Activated naive CD4-positive, alpha-beta T cell treated with anti-CD3 and anti-CD28 coated beads, Interleukin-2, amount 50 U/mL, for 24 hours (primary cell): ENCODE results near the gene GRAMD1A.

Experiments
- H3K27ac Mint-ChIP-seq: one replicate; pipeline ENCODE4 v1.8.0; 2021; ENCODE audit warnings: mild to moderate bottlenecking, mixed read lengths
- H3K27me3 Mint-ChIP-seq: one replicate; pipeline ENCODE4 v1.8.0; 2021; ENCODE audit warnings: mixed read lengths
- H3K36me3 Mint-ChIP-seq: one replicate; pipeline ENCODE4 v1.8.0; 2021; ENCODE audit warnings: mixed read lengths
- H3K4me1 Mint-ChIP-seq: one replicate; pipeline ENCODE4 v1.8.0; 2021; ENCODE audit warnings: mixed read lengths
- H3K4me3 Mint-ChIP-seq: one replicate; pipeline ENCODE4 v1.8.0; 2021; ENCODE audit warnings: mild to moderate bottlenecking, mixed read lengths
- H3K9me3 Mint-ChIP-seq: one replicate; pipeline ENCODE4 v1.8.0; 2021; ENCODE audit warnings: mixed read lengths

The GRAMD1A gene

DNA sequence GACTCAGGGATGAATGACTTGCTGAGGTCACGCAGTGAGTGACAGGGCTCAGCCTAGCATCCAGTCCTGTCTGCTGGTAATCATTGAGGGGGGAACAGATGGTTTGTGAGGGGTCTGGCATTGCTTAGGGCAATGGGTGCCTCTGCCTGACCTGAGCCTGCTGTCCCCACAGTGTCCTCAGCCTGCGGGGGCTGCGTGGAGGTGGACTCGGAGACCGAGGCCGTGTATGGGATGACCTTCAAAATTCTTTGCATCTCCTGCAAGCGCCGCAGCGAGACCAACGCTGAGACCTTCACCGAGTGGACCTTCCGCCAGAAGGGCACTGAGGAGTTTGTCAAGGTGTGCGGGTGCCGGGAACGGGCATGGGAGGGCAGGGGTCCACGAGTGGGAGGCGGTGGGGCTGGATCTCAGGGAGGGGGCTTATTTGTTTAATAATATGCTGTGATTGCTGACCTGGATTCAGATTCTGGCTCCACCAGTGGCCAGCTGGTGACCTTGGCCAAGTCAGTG, 32.3 kb downstream of the GRAMD1A start:
- no peak overlapping the region for H3K4me3 Mint-ChIP-seq
- H3K36me3 Mint-ChIP-seq: no peaks in the 10 kb centered on the region
- peaks cover 13% of the 10 kb centered on the region for H3K27me3 Mint-ChIP-seq

GRCh38 chr19:35033067-35034004, 33.2 kb downstream of the GRAMD1A start:
- Mint-ChIP-seq H3K27me3 (peaks cover 13% of the 10 kb centered on the region), H3K4me3 (no peak overlapping the region), H3K27ac (no peak overlapping the region), H3K4me1 (peaks cover 7% of the 10 kb centered on the region), H3K9me3 (no peaks in the 10 kb centered on the region), H3K36me3 (no peaks in the 10 kb centered on the region)

More for the DNA sequence above, 32.3 kb downstream of the GRAMD1A start:
- Mint-ChIP-seq H3K27ac (peak overlapping the region; percentile 46), H3K9me3 (no peaks in the 10 kb centered on the region), H3K4me1 (peaks cover 7% of the 10 kb centered on the region)

GRCh38 chr19:35034005-35034502, 33.9 kb downstream of the GRAMD1A start:
- H3K36me3 Mint-ChIP-seq: no peaks in the 10 kb centered on the region
- no peak overlapping the region for H3K4me3 Mint-ChIP-seq
- H3K27me3 Mint-ChIP-seq: peaks cover 13% of the 10 kb centered on the region
- no peak overlapping the region for H3K27ac Mint-ChIP-seq
- no peaks in the 10 kb centered on the region for H3K9me3 Mint-ChIP-seq
- H3K4me1 Mint-ChIP-seq: peaks cover 9% of the 10 kb centered on the region

DNA sequence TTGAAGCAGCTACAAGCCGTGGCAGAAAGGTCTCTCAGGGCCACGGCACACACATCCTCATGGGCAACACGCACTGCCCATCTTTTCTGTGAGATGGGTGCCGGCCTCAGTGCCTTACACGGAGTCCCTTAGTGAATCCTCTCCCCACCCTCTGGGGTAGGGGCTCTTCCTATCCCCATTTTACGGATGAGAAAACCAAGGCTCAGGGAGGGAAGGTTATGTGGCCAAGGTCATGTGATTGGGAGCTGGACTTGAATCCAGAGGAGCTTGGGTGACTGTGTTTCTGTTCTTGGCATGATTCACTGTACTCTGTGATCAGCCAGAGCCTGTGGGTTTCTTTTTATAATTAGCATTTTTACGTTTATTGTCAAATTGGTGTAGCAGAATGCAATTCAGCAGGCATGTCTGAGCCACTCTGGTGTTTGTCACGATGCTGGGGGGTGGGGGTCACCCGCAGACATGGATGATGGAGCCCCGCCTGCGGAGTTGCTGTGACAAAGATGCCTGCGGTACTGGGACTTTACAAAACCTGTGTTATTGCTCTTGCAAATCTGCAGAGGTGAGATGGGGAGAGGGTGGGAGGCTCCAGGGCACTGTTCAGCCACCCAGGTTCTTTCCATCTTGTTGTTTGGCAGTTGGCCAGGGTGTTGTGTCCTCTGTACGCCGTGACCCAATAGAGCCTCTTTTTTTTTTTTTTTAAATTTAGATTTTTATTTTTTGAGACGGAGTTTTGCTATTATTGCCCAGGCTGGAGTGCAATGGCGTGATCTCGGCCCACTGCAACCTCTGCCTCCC, 34.7 kb downstream of the GRAMD1A start:
- Mint-ChIP-seq H3K9me3 (no peaks in the 10 kb centered on the region), H3K27me3 (peaks cover 13% of the 10 kb centered on the region), H3K4me1 (peaks cover 9% of the 10 kb centered on the region), H3K27ac (no peak overlapping the region), H3K36me3 (no peaks in the 10 kb centered on the region), H3K4me3 (no peak overlapping the region)

DNA sequence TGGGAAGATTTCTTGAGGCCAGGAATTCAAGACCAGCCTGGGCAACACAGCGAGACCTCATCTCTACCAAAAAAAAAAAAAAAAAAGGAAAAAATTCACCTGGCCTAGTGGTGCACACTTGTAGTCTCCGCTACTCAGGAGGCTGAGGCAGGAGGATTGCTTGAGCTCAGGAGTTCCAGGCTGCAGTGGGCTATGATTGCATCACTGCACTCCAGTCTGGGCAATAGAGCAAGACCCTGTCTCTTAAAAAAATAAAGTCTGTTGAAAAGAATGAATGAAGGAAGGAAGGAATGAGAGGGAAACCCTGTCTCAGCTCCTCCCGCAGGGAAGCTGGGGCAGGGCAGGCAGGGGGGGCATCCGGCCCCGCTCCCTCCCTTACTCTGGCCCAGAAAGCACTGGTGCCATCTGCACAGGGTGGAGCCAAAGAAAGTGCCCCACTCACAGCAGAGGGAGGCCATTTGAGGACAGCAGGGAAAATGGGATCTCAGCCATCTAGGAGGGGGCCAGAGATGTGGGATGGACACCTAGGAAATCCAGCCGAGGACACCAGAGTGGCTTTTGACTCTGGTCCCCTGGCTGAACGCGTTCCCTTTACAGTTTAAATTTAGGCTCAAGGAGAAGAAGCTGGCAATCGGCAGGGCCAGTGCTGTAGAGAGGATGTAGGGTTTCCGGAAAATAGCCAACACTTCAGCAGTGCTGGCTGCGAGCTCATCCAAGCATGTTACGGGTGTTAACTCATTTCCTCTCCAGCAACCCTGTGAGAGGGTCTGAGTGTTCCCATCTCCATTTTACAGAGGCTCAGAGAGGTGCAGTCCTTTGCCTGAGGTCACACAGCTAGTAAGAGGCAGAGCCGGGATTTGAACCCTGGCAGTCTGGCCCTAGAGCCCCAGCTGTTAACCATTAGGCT, 37.8 kb downstream of the GRAMD1A start:
- Mint-ChIP-seq H3K27me3 (peaks cover 3% of the 10 kb centered on the region), H3K27ac (no peak overlapping the region), H3K4me3 (no peak overlapping the region), H3K4me1 (peaks cover 12% of the 10 kb centered on the region), H3K36me3 (no peaks in the 10 kb centered on the region), H3K9me3 (no peaks in the 10 kb centered on the region)

- H3K4me1 Mint-ChIP-seq: peaks cover 14% of the 10 kb centered on the region
- peaks cover 1% of the 10 kb centered on the region for H3K27me3 Mint-ChIP-seq
- H3K27ac Mint-ChIP-seq: no peak overlapping the region
- H3K36me3 Mint-ChIP-seq: no peaks in the 10 kb centered on the region
- no peaks in the 10 kb centered on the region for H3K9me3 Mint-ChIP-seq
- no peak overlapping the region for H3K4me3 Mint-ChIP-seq
Measured at GRCh38 chr19:35038623-35039512, 38.7 kb downstream of the GRAMD1A start.

- no peaks in the 10 kb centered on the region for H3K9me3 Mint-ChIP-seq
Measured at GRCh38 chr19:35039881-35040825, 40.0 kb downstream of the GRAMD1A start.

GRCh38 chr19:35040826-35041547, 40.9 kb downstream of the GRAMD1A start:
- H3K27ac Mint-ChIP-seq: no peak overlapping the region
- H3K4me1 Mint-ChIP-seq: peaks cover 35% of the 10 kb centered on the region
- peak overlapping the region; percentile 82 for H3K4me3 Mint-ChIP-seq
- H3K27me3 Mint-ChIP-seq: no peaks in the 10 kb centered on the region
- no peaks in the 10 kb centered on the region for H3K9me3 Mint-ChIP-seq
- H3K36me3 Mint-ChIP-seq: no peaks in the 10 kb centered on the region

More at GRCh38 chr19:35039881-35040825, 40.0 kb downstream of the GRAMD1A start:
- peak overlapping the region; percentile 82 for H3K4me3 Mint-ChIP-seq
- no peaks in the 10 kb centered on the region for H3K27me3 Mint-ChIP-seq
- H3K36me3 Mint-ChIP-seq: no peaks in the 10 kb centered on the region
- peaks cover 27% of the 10 kb centered on the region for H3K4me1 Mint-ChIP-seq
- no peak overlapping the region for H3K27ac Mint-ChIP-seq

GRCh38 chr19:35041548-35042055, 41.5 kb downstream of the GRAMD1A start, which contains the start of gene HPN:
Gene HPN (plus strand): TSS chr19:35041721. CDS start chr19:35042507, 786 bp downstream.
- Mint-ChIP-seq H3K27me3 (no peaks in the 10 kb centered on the region), H3K4me1 (peaks cover 35% of the 10 kb centered on the region), H3K27ac (no peak within 1 kb of the TSS), H3K4me3 (peak within 1 kb of the TSS; percentile 82), H3K9me3 (no peaks in the 10 kb centered on the region), H3K36me3 (no peaks in the 10 kb centered on the region)

DNA sequence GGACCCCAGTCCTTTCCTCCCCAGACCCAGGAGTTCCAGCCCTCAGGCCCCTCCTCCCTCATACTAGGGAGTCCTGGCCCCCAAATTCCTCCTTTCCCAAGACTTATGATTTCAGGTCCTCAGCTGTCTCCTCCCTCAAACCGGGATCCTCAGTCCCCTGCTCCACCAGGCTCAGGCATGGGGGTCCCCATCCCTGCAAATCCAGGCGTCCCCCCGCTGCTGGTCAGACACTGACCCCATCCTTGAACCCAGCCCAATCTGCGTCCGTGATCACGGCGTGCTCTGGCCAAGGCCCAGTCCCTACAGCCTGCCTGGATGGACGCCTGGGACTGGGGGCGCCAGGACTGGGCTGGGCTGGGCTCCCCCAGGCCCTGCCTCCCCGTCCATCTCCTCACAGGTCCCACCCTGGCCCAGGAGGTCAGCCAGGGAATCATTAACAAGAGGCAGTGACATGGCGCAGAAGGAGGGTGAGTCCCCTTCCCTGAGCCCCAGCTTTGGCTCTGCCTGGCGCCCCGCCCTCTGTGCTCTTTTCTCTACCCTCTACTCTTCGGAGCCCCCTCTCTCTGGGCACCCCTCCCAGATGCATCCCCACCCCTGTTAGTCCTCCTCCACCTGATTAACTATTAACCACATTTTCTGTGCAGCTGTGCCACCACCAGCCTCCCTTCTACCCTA, 42.1 kb downstream of the GRAMD1A start:
- no peak overlapping the region for H3K4me3 Mint-ChIP-seq
- H3K4me1 Mint-ChIP-seq: peaks cover 35% of the 10 kb centered on the region
- H3K27me3 Mint-ChIP-seq: no peaks in the 10 kb centered on the region
- H3K36me3 Mint-ChIP-seq: no peaks in the 10 kb centered on the region
- H3K9me3 Mint-ChIP-seq: no peaks in the 10 kb centered on the region
- H3K27ac Mint-ChIP-seq: no peak overlapping the region

DNA sequence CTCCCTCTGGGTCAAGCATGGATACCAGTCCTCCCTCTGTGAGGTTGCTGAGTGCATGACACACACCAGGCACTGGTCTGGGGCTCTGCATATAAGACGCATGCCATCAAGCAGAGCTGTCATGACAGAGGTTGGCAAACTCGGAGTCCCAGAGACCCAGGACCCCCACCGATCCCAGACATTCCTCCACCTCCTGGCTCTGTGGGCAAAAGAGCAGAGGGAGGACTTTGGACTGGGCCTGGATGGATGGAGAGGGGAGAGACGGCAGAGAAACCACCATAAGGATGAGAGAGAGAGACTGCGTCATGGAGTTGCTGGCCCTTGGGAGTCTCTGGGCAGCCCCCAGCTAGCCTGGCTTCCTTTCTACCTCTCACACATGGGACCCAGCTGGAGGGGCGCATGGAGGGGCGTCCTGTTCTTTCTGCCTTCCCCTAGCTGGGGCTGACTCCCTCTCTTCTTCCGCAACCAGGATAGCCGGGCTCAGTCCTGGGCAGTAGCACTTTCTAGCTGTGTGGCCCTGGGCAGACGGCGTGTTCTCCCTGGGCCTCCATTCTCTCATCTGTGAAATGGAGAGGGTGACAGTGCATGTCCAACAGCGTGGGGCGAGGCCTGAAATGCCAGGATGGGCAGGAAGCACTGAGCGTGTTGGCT, 43.0 kb downstream of the GRAMD1A start:
- H3K4me1 Mint-ChIP-seq: peaks cover 35% of the 10 kb centered on the region
- no peak overlapping the region for H3K4me3 Mint-ChIP-seq
- H3K9me3 Mint-ChIP-seq: no peaks in the 10 kb centered on the region
- H3K27ac Mint-ChIP-seq: peak overlapping the region; percentile 61
- no peaks in the 10 kb centered on the region for H3K27me3 Mint-ChIP-seq
- H3K36me3 Mint-ChIP-seq: no peaks in the 10 kb centered on the region

DNA sequence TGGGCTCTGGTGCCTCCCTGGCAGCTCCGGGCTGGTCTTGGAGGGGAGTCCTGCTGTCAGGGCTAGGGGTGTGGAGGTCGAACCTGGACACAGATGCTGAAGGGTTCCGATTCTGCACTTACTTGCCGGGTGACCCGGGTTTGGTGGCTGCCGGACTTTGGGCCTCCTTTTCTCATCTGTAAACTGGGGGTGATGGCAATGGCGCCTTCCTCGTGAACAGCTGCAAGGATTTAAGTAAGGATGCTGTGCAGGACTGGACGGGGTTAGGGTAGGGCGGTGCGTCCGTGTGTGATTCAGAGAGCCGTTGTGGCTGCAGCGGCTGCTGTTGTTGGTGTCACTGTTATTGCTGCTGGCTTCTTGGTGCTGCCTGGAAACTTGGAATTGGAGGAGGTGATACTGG, 43.8 kb downstream of the GRAMD1A start:
- Mint-ChIP-seq H3K4me3 (no peak overlapping the region), H3K27me3 (no peaks in the 10 kb centered on the region), H3K9me3 (no peaks in the 10 kb centered on the region), H3K4me1 (peaks cover 34% of the 10 kb centered on the region), H3K36me3 (no peaks in the 10 kb centered on the region), H3K27ac (no peak overlapping the region)
